ENCODE measurements around the gene SLC25A19.
A peak's percentile ranks its signal among the peaks of the same experiment; 100 is the strongest.

Gene SLC25A19

DNA sequence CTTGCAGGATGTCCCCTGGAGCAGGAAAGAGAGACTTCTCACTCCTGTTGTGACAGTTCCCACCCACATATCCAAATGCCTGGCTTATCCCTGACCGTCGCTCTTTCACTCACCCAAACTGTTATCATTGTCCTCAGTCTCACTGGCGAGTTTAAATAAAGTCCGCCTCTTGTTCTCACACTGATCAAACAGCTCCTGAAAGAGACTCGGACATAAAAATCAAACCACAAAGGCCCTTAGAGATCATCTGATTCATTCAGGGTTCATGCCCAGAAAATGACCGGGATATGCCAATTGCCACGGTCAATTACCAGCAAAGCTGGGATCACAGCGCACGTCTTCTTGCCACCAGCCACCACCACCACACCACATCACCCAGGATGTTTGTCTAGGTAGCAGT lies 47.7 kb downstream of the SLC25A19 start:
- DNase-seq (ENCODE audit: low spot score), result no peak

DNA sequence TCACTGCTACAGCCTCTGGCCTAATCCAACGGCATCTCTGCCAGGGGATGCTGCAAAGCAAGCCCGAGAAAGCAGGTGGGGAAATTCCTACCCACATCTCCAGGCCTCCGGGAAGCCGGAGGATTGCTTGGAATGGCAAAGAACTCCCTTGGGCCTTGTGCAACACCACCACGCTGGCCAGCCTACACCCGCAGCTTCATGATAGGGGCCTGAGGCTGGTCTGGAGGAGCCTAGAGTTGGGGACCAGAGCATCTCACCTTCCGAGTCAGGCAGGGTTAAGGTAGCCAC lies 48.1 kb downstream of the SLC25A19 start:
- DNase-seq (ENCODE audit: low spot score), result peak; percentile 68

DNA sequence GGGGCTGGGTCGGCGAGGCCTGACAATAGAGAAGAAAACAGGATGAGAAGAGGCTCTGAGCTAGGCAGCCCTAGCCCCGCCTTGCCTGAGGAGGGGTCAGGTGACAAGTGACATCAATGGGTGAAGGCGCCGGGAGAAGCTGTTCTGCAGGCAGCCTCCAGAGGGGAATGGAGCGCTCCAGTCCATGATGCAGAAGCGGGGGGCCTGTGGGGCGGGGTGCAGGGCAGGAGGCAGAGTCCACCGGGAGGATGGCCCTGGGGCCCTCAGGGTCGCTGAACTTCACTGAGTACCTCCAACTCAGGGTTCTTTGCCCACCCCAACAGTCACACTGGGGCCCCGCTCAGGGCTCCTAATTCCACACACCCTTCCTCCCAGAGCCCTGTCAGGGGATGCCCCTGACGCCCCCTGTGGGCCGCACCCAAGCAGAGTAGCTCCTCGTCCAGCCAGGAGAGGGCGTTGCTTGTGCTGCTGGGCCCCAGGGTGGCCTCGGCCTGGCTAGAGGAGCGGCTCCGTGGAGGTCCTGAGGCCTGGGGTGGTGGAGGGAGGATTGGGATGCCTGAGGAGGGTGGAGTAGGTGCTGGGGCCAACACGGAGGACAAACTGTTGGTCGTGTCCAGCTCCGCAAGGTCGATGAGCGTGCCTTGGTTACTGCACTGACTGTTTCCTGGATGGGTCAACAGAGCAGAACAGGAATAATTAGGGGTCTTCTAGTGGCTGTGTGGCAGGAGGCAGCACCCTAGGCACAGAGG lies 48.7 kb downstream of the SLC25A19 start:
- peak; percentile 65 for DNase-seq (ENCODE audit: low spot score)

DNA sequence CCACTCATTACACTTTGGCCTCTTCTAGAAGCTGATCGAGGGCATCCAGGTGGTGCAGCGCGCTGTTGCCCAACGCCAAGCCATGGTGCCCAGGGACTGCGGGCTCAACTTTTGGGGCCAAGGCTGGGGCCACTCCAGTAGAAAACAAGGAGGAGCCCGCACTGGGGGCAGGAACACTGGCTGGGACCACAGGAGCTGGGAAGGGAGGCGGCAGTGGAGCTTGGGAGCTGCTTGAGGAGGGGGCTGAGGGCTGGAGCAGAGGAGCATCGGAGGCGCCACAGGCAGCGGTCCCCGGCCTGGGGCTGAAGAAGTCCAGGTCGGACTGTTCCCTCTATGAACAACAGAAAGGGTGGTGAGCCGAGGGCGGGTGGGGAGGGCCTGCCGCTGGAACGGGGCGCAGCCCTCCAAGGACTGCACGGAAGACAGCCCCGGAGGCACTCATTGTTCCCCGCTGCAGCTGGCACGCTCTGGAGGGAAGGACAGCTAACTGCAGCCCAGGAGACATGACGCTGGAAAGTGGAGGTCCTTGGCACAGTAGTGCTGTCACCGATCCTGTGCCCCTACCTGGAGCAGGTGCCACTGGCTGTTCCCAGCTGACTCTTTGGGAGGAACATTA lies 49.3 kb downstream of the SLC25A19 start:
- no peak for DNase-seq (ENCODE audit: low spot score)

DNA sequence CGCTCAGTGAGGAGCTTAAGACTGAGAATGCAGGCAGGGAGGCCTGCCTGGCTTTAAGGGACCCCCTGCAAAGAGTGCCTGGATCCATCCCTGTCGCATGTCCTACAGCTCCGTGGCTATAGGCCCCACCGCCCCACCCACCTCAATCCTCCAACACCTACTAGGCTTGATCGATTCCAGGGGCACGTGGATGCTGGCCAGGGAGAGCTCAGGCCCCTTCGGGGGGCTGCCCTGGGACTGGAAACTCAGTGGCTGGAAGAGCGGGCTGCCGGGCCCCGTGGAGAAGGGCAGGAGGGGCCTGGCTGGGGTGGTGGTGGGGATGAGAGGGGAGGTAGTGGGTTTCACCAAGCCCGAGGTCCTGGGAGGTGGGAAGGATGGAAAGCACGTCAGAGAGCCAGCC lies 50.0 kb downstream of the SLC25A19 start:
- DNase-seq (ENCODE audit: low spot score), result no peak

DNA sequence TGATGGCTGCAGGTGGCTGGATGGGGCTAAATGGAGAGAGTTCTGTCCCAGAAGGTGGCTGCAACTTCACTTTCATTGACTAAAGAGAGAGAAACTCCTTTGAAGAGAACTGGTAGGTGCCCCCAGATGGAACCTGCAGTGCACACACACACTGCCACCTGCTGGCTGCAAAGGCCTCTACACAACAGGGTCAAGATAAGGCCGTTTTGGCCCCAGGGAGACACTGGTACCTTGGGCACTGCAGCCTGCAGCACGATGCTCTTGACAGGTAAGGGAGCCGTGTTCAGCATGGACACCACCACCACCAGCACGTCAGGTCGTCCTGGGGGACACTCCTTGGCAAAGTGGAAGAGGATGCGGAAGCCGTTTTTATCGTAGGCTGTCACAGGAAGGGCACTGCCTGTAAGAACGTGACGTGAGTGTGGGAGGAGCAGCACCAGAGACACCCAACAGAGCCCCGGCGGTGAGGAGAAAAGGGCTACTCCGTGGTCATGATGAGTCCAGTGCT lies 50.5 kb downstream of the SLC25A19 start:
- DNase-seq (ENCODE audit: low spot score), result peak; percentile 83

DNA sequence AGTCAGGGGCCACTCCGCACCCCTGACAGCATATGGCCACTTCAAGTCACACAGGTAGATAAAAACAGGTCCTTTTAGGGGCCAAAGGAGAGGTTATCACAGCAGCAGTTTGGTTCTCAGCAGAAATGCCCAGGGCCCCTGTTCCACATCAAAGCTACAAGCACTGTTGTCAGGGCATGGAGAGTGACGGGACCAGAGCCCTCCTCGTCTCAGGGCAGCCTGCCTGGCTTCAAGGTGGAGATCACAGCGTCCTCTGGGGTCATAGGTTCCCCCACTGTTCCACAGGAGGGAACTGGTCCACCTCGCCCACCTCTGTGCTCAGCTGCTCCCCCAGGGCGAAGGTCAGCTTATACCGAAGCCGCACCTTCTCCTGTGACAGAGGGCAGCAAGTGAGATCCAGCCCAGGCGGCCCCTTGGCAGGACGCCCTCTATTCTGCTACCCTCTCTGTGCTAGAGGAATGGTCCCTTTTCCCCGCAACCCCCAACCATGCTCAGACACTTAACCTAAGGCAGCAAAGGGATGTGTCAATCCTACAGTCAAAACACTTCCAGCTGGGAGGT lies 51.1 kb downstream of the SLC25A19 start:
- no peak for DNase-seq (ENCODE audit: low spot score)

DNA sequence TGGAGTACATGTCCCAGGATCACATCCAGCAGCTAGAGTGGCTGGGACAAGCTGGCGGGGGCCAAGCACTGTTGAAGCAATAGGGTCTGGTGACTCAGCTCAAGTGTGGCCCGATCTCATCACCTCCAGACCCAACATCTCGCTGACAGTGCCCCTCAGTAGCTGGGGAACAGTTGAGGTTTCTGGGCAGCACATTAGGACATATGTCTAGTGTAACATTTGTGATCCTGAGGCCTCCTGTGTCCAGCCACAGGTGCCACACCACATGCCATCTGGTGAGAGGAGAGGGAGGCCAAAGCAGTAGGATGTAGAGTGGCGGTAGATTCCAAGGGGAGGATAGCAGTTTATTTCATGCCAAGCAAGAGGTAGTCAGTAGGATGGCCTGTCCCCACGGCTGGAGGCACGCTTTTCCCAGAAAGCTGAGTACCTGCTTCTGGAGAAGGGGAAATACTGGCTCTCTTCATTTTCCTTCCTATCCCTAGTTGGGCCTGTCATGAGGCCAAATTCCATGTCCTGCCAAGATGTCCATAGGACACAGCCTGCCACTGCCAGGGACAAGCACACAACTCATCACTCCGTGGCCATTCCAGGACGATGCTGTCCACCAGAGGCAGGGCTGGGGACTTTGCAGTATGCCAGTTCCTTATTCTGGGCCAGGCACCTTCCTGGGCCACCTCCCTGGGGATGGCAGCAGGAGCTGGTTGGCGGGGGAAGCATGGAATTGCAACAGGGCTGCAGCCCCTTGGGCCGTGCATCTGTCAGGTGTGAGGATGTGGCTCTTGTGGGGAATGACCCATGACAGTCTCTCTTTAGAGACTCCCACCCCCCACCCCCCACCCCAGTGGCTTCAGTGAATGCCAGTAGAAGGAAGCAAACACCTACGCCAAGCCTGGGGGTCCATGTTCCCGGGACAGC lies 51.9 kb downstream of the SLC25A19 start:
- no peak for DNase-seq (ENCODE audit: low spot score)

DNA sequence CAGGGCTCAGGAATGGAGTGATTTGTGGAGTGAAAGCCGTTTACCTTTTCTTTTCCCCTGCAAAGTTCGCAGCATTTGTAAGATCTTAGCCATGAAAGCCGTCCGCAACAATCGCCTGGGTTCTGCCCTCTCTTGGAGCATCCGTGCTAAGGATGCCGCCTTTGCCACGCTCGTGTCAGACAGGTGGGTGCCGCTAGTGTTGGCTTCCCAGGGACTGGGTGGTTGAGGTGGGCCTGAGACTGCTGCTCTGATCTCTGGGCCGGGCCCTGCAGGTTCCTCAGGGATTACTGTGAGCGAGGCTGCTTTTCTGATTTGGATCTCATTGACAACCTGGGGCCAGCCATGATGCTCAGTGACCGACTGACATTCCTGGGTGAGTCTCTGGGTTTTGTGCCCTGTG lies 56.4 kb downstream of the SLC25A19 start:
- no peak for DNase-seq (ENCODE audit: low spot score)

DNA sequence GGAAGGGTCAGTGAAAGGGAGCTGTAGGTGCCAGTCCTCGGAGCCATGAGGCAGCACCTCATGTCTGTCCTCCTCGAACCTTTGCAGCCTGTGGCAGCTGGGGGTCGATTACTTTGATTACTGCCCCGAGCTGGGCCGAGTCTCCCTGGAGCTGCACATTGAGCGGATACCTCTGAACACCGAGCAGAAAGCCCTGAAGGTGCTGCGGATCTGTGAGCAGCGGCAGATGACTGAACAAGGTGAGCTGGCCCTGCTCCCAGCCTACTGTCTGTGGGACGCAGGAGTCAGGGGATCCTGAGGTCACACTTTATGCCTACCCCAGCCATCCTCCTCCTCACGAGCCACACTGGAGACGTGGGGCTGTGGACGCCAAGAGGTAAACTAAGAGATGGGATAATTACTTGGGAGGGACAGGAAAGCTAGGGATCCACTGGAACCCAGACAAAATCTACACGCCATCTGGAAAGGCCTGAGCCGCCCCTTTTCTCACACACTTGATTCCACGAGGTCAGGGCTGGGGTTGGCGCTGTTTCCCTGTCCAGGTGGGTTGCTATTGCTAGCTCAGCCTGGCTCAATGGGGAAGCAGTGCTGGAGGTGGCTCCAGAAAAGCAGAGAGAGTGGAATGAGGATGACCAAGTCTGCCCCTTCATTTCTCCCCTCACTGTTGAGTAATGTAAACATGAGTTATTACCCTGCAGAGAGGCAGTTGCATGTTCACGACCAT lies 57.3 kb downstream of the SLC25A19 start:
- no peak for DNase-seq (ENCODE audit: low spot score)

DNA sequence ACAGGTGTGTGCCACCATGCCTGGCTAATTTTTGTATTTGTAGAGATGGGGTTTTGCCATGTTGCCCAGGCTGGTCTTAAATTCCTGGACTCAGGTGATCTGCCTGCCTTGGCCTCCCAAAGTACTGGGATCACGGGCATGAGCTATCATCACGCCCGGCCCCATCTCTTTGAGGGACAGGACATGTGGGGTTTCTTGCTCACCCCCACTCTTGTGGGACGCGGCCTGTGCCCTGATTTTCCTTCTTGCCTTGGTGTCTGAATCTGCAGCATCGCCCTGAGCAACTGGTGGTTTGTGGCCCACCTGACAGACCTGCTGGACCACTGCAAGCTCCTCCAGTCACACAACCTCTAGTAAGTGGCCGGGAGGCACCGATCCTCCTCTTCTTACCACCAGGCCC lies 58.2 kb downstream of the SLC25A19 start:
- no peak for DNase-seq (ENCODE audit: low spot score)

DNA sequence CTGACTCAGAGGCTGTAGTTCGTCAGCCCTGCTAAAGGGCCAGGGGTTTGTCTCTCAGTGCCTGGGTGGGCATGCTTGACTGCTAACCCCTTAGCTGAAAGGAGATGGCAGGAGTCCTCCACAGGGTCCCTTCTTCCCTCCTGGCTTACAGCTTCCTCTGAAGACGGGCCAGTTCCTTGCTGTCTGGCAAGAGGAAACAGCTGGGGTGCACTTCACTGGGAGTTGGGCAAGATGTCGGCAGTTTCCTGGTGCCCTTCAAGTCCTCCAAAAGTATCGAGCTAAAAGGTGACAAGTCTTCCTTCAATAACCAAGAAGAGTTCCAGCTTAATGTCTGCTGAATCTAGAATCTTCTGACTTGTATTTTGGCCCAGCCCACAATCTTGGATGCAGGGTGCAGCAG lies 60.4 kb downstream of the SLC25A19 start:
- DNase-seq (ENCODE audit: low spot score), result no peak

DNA sequence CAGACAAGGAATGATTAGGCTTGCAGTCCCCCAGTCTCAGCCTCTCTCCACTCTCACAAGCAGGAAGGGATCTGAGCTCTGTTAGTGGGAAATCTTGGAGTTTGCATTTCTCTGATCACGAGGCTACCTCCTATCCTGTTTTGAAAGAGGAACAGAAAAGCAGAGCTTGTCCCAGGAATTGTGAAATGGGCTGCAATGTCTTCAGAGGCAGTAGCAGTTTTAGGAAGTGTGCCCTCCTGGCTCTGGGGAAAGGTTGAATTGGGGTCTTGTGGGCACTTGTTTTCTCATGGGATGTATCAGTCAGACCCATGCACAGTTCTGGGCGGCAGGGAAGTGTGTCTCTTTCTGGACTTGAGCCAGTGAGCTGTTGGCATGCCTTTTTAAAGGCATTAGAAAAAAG lies 60.9 kb downstream of the SLC25A19 start:
- DNase-seq (ENCODE audit: low spot score), result peak; percentile 11

DNA sequence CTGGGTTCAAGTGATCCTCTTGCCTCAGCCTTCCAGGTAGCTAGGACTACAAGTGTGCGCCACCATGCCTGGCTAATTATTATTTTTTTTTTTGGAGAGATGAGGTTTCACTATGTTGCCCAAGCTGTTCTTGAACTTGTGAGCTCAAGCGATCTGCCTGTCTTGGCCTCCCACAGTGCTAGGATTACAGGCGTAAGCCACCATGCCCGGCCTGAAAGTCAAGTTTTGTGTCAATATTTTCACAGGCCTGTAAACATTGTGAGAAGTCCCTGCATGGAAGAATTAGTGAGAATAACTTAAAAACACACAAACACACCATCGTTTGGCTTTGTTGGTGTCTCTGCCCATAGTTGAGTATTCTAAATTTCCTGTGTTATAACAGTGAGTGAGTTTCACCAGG lies 61.5 kb downstream of the SLC25A19 start:
- DNase-seq (ENCODE audit: low spot score), result no peak

DNA sequence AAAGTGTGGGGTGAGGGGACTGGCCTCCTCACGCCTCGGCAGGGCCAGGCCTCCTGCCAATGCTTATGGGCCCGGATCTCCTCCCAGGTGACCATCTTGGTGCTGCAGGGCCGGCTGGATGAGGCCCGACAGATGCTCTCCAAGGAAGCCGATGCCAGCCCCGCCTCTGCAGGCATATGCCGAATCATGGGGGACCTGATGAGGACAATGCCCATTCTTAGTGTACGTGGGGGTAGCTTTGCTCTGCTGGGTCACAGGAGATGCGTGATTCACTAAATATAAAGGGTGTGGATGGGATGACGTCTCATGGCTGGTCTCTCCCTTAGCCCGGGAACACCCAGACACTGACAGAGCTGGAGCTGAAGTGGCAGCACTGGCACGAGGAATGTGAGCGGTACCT lies 64.2 kb downstream of the SLC25A19 start:
- DNase-seq (ENCODE audit: low spot score), result peak; percentile 14

Data from AG20443 (cell line).